H9 (cell line): ENCODE measurements around the gene ZNF428. TPM values are rescaled to one million over a fixed set of nuclear protein-coding genes. Genes with fewer than 3 reads are reported as not detected.
A peak's percentile ranks its signal among the peaks of the same experiment; 100 is the strongest.

Experiments used
- DNase-seq: peaks from one replicate; pipeline ENCODE4 v3.0.0-alpha.2; 2017
- H2AFZ ChIP-seq: one replicate; pipeline ENCODE4 v1.6.1; 2013; ENCODE audit warnings: mild to moderate bottlenecking, low read length, control low read depth, moderate library complexity
- H2AK5ac ChIP-seq: 2 replicates; pipeline ENCODE4 v1.6.1; 2013; ENCODE audit warnings: low read length, control low read depth, mixed read lengths; ENCODE audit not compliant: insufficient read length
- H2BK120ac ChIP-seq: one replicate; pipeline ENCODE4 v1.6.1; 2013; ENCODE audit warnings: low read depth, mild to moderate bottlenecking, low read length, control low read depth, inconsistent platforms; ENCODE audit not compliant: poor library complexity, severe bottlenecking
- H2BK12ac ChIP-seq: 2 replicates; pipeline ENCODE4 v1.6.1; 2013; ENCODE audit warnings: low read length, control low read depth, mixed read lengths, low read depth; ENCODE audit not compliant: insufficient read length
- H2BK15ac ChIP-seq: 2 replicates; pipeline ENCODE4 v1.6.1; 2013; ENCODE audit warnings: low read depth, low read length, control low read depth
- H2BK20ac ChIP-seq: one replicate; pipeline ENCODE4 v1.6.1; 2013; ENCODE audit warnings: low read depth, mild to moderate bottlenecking, low read length, control low read depth, inconsistent platforms; ENCODE audit not compliant: poor library complexity, severe bottlenecking
- H2BK5ac ChIP-seq: 2 replicates; pipeline ENCODE4 v1.6.1; 2013; ENCODE audit warnings: low read length, control low read depth, mixed read lengths; ENCODE audit not compliant: insufficient read length
- H3K14ac ChIP-seq: 2 replicates; pipeline ENCODE4 v1.6.1; 2013; ENCODE audit warnings: low read length, control low read depth; ENCODE audit not compliant: insufficient read depth
- H3K18ac ChIP-seq: 2 replicates; pipeline ENCODE4 v1.6.1; 2013; ENCODE audit warnings: low read depth, mild to moderate bottlenecking, mixed read lengths, low read length, control low read depth; ENCODE audit not compliant: insufficient read length
- H3K23ac ChIP-seq: 2 replicates; pipeline ENCODE4 v1.6.1; 2013; ENCODE audit warnings: low read length, control low read depth, mixed read lengths, low read depth; ENCODE audit not compliant: insufficient read length
- H3K23me2 ChIP-seq: 2 replicates; pipeline ENCODE4 v1.6.1; 2013; ENCODE audit warnings: low read depth, mild to moderate bottlenecking, mixed read lengths, low read length, control low read depth; ENCODE audit not compliant: insufficient read length, poor library complexity, severe bottlenecking
- H3K27ac ChIP-seq: 2 replicates; pipeline ENCODE4 v1.5.1; 2013; ENCODE audit warnings: low read length, control low read depth, mixed read lengths, low read depth; ENCODE audit not compliant: insufficient read length
- H3K27me3 ChIP-seq: 2 replicates; pipeline ENCODE4 v1.6.1; 2013; ENCODE audit warnings: low read length, control low read depth, inconsistent platforms; ENCODE audit not compliant: insufficient read depth
- H3K4ac ChIP-seq: 2 replicates; pipeline ENCODE4 v1.6.1; 2013; ENCODE audit warnings: low read depth, mild to moderate bottlenecking, control low read depth, inconsistent platforms, low read length, moderate library complexity
- H3K4me1 ChIP-seq: 2 replicates; pipeline ENCODE4 v1.6.1; 2013; ENCODE audit warnings: low read length, control low read depth, inconsistent platforms; ENCODE audit not compliant: insufficient read depth
- H3K4me2 ChIP-seq: 2 replicates; pipeline ENCODE4 v1.6.1; 2013; ENCODE audit warnings: low read length, control low read depth, mixed read lengths; ENCODE audit not compliant: insufficient read length, insufficient read depth
- H3K56ac ChIP-seq: 2 replicates; pipeline ENCODE4 v1.6.1; 2013; ENCODE audit warnings: low read depth, mild to moderate bottlenecking, mixed read lengths, low read length, control low read depth; ENCODE audit not compliant: insufficient read length
- H3K79me1 ChIP-seq: 2 replicates; pipeline ENCODE4 v1.6.1; 2013; ENCODE audit warnings: low read depth, mild to moderate bottlenecking, moderate library complexity, low read length, control low read depth, inconsistent platforms; ENCODE audit not compliant: insufficient read depth, poor library complexity, severe bottlenecking
- H3K79me2 ChIP-seq: 2 replicates; pipeline ENCODE4 v1.6.1; 2013; ENCODE audit warnings: low read length, control low read depth, inconsistent platforms; ENCODE audit not compliant: insufficient read depth
- H3K9ac ChIP-seq: 2 replicates; pipeline ENCODE4 v1.6.1; 2013; ENCODE audit warnings: low read length, control low read depth, mixed read lengths; ENCODE audit not compliant: insufficient read length; ENCODE audit errors: extremely low read depth
- H3K9me3 ChIP-seq: one replicate; pipeline ENCODE4 v1.6.1; 2013; ENCODE audit warnings: low read depth, low read length, inconsistent platforms; ENCODE audit not compliant: control insufficient read depth
- H3T11ph ChIP-seq: one replicate; pipeline ENCODE4 v1.6.1; 2013; ENCODE audit warnings: mild to moderate bottlenecking, low read length, control low read depth, inconsistent platforms
- H4K20me1 ChIP-seq: one replicate; pipeline ENCODE4 v1.6.1; 2013; ENCODE audit not compliant: control insufficient read depth, insufficient read length, insufficient read depth
- H4K5ac ChIP-seq: 2 replicates; pipeline ENCODE4 v1.6.1; 2013; ENCODE audit warnings: low read depth, mild to moderate bottlenecking, mixed read lengths, low read length, control low read depth; ENCODE audit not compliant: insufficient read length
- H4K8ac ChIP-seq: replicated peaks from 2 replicates; pipeline ENCODE4 v1.6.1; 2013; ENCODE audit warnings: low read length, control low read depth, mixed read lengths, low read depth; ENCODE audit not compliant: insufficient read length
- H4K91ac ChIP-seq: 2 replicates; pipeline ENCODE4 v1.6.1; 2013; ENCODE audit warnings: low read depth, mild to moderate bottlenecking, moderate library complexity, mixed read lengths, low read length, control low read depth; ENCODE audit not compliant: insufficient read length
- H3K27ac Mint-ChIP-seq, 3 experiments: 2 replicates in 2 of 3; 3 replicates in 1 of 3; pipeline ENCODE4 v1.8.0; 2020 to 2021; ENCODE audit warnings: mixed read lengths in 3 of 3, mild to moderate bottlenecking in 1 of 3, moderate library complexity in 1 of 3
- H3K27me3 Mint-ChIP-seq: 2 replicates; pipeline ENCODE4 v1.8.0; 2021; ENCODE audit warnings: low read depth, mild to moderate bottlenecking, moderate library complexity, mixed read lengths
- H3K36me3 Mint-ChIP-seq, 3 experiments: 2 replicates in 2 of 3; 3 replicates in 1 of 3; pipeline ENCODE4 v1.8.0; 2020 to 2021; ENCODE audit warnings: low read depth in 3 of 3, mixed read lengths in 3 of 3; ENCODE audit not compliant: insufficient read depth in 1 of 3
- H3K4me1 Mint-ChIP-seq, 2 experiments: 2 replicates each; pipeline ENCODE4 v1.8.0; 2020; ENCODE audit warnings: mixed read lengths in 2 of 2
- H3K4me3 Mint-ChIP-seq, 2 experiments: 2 replicates in 1 of 2; 3 replicates in 1 of 2; pipeline ENCODE4 v1.8.0; 2020 to 2021; ENCODE audit warnings: mild to moderate bottlenecking in 2 of 2, mixed read lengths in 2 of 2, moderate library complexity in 1 of 2
- H3K9me3 Mint-ChIP-seq, 2 experiments: 2 replicates in 1 of 2; 3 replicates in 1 of 2; pipeline ENCODE4 v1.8.0; 2020; ENCODE audit warnings: mild to moderate bottlenecking in 2 of 2, mixed read lengths in 2 of 2, moderate library complexity in 1 of 2
- WGBS: extraction: QIAGEN DNeasy Blood & Tissue Kit; methylation state at CpG from one replicate; pipeline ENCODE4 v1.1.7; 2013; ENCODE audit warnings: missing lambda C conversion rate, low lambda C conversion rate, mixed read lengths; ENCODE audit not compliant: insufficient read length; ENCODE audit errors: extremely low coverage; 5-methylcytosine and 5-hydroxymethylcytosine counted together
- total RNA-seq: library from RNA; stranded (reverse); gene quantifications from 2 replicates; pipeline ENCODE4 v1.2.1, GENCODE V29; 2021
- TF ChIP-seq, protein P1 (sequence below): fragments of 200-600 bp; sonication (generic); conservative IDR thresholded peaks from 3 replicates; pipeline ENCODE4 v1.8.0; 2021; ENCODE audit warnings: antibody characterized with exemption, mild to moderate bottlenecking

The ZNF428 gene
- total RNA-seq, 1 experiment from 2014 or later: 30.3 TPM

- no peak overlapping the region for H3K27ac ChIP-seq
These were observed 3.1 kb downstream of the ZNF428 start for GRCh38 chr19:43616306-43616705.

More at GRCh38 chr19:43616306-43616705, 3.1 kb downstream of the ZNF428 start:
- WGBS: no CpG with 5 or more reads among the region's 1 CpG
- Histone ChIP-seq H2BK20ac (no peak overlapping the region), H3K18ac (no peak overlapping the region), H2AFZ (no peak overlapping the region), H2BK120ac (no peak overlapping the region), H2AK5ac (no peak overlapping the region), H3K9ac (peak overlapping the region; percentile 19), H3T11ph (no peak overlapping the region), H2BK15ac (no peak overlapping the region), H3K4me1 (no peaks in the 10 kb centered on the region; the same call in 1 of the 2 replicates), H4K91ac (no peak overlapping the region), H3K23me2 (peaks cover 14% of the 10 kb centered on the region), H3K14ac (no peak overlapping the region), H4K5ac (no peak overlapping the region), H2BK12ac (no peak overlapping the region), H3K9me3 (no peaks in the 10 kb centered on the region), H3K79me1 (no peaks in the 10 kb centered on the region), H4K20me1 (no peaks in the 10 kb centered on the region), H2BK5ac (no peak overlapping the region), H3K56ac (no peak overlapping the region), H3K4ac (no peak overlapping the region), H3K79me2 (no peaks in the 10 kb centered on the region), H3K27me3 (no peaks in the 10 kb centered on the region), H3K4me2 (no peak overlapping the region), H3K23ac (no peak overlapping the region), H4K8ac (no peak overlapping the region)
- H3K9me3 Mint-ChIP-seq: peaks cover 3% of the 10 kb centered on the region in 2 experiments; a peak in 4 of 5 replicates
- DNase-seq: no peak
- H3K27me3 Mint-ChIP-seq: no peaks in the 10 kb centered on the region; the same call in 1 of the 2 replicates
- H3K36me3 Mint-ChIP-seq: peaks cover 28 to 30% (median 29%) of the 10 kb centered on the region in 3 experiments
- peaks cover 11 to 14% of the 10 kb centered on the region in 2 experiments for H3K4me1 Mint-ChIP-seq
- H3K27ac Mint-ChIP-seq: no peak overlapping the region
- H3K4me3 Mint-ChIP-seq: no peak overlapping the region
- TF ChIP-seq, protein P1, sequence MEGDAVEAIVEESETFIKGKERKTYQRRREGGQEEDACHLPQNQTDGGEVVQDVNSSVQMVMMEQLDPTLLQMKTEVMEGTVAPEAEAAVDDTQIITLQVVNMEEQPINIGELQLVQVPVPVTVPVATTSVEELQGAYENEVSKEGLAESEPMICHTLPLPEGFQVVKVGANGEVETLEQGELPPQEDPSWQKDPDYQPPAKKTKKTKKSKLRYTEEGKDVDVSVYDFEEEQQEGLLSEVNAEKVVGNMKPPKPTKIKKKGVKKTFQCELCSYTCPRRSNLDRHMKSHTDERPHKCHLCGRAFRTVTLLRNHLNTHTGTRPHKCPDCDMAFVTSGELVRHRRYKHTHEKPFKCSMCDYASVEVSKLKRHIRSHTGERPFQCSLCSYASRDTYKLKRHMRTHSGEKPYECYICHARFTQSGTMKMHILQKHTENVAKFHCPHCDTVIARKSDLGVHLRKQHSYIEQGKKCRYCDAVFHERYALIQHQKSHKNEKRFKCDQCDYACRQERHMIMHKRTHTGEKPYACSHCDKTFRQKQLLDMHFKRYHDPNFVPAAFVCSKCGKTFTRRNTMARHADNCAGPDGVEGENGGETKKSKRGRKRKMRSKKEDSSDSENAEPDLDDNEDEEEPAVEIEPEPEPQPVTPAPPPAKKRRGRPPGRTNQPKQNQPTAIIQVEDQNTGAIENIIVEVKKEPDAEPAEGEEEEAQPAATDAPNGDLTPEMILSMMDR: no peak
